ENCODE data around the gene GBGT1. TPM values are rescaled to one million over a fixed set of nuclear protein-coding genes. Genes with fewer than 3 reads are reported as not detected.

Gene GBGT1
- total and polyA plus RNA-seq, 7 donors, result 1.6 to 4.4 (median 2.9) TPM

- 65 to 75% (median 70%) methylated on average over 12 to 13 of the region's 13 CpGs for WGBS, 3 donors
- Histone ChIP-seq H3K36me3 (ENCODE audit: insufficient read depth in 1 of 2, low read depth in 1 of 2) (no peaks in the 10 kb centered on the region), H3K4me1 (no peaks in the 10 kb centered on the region), H3K4me3 (no peak overlapping the region), H3K27ac (no peak overlapping the region), H3K9me3 (no peaks in the 10 kb centered on the region), H3K27me3 (ENCODE audit: insufficient read depth in 3 of 3, low read length in 2 of 3) (peaks cover 0 to 46% (median 6%) of the 10 kb centered on the region in 3 donors)
- intact Hi-C loops (cut with DNase I), result no loop called here
- ATAC-seq (no peak), DNase-seq (no peak)
- no peak for TF ChIP-seq CTCF (IDR thresholded peaks at IDR 0.05)
Measured at GRCh38 chr9:133201424-133202144, 37.9 kb upstream of the GBGT1 start.

- no peak overlapping the region for H3K27ac ChIP-seq
- WGBS, 3 donors, result 83 to 85% (median 84%) methylated on average over 17 of the region's 17 CpGs
Measured at GRCh38 chr9:133200631-133201030, 36.9 kb upstream of the GBGT1 start.

GRCh38 chr9:133199648-133200321 is 36.1 kb upstream of the GBGT1 start:
- DNase-seq (peak; percentile 57 to 76), ATAC-seq (peak in 2 of 4 donors; percentile 40 to 66)
- WGBS, 3 donors, result 23 to 35% (median 30%) methylated on average over 43 to 44 of the region's 44 CpGs
- H3K36me3 ChIP-seq (ENCODE audit: insufficient read depth in 1 of 2, low read depth in 1 of 2), result no peaks in the 10 kb centered on the region
- H3K9me3 ChIP-seq, result peaks cover 6% of the 10 kb centered on the region
- peak overlapping the region; percentile 58 for H3K27ac ChIP-seq
- intact Hi-C loops (cut with DNase I), result no loop called here
- peaks cover 0 to 45% (median 6%) of the 10 kb centered on the region in 3 donors for H3K27me3 ChIP-seq (ENCODE audit: insufficient read depth in 3 of 3, low read length in 2 of 3)
- no peaks in the 10 kb centered on the region for H3K4me1 ChIP-seq
- TF ChIP-seq CTCF (IDR thresholded peaks at IDR 0.05), result peak; percentile 13
- peak overlapping the region; percentile 56 for H3K4me3 ChIP-seq

More at GRCh38 chr9:133200631-133201030, 36.9 kb upstream of the GBGT1 start:
- H3K4me3 ChIP-seq, result no peak overlapping the region
- DNase-seq (no peak), ATAC-seq (no peak)
- no peaks in the 10 kb centered on the region for H3K36me3 ChIP-seq (ENCODE audit: insufficient read depth in 1 of 2, low read depth in 1 of 2)
- intact Hi-C loops (cut with DNase I), result no loop called here
- no peaks in the 10 kb centered on the region for H3K4me1 ChIP-seq
- no peak for TF ChIP-seq CTCF (IDR thresholded peaks at IDR 0.05)
- no peaks in the 10 kb centered on the region for H3K9me3 ChIP-seq
- H3K27me3 ChIP-seq (ENCODE audit: insufficient read depth in 3 of 3, low read length in 2 of 3), result peaks cover 0 to 46% (median 6%) of the 10 kb centered on the region in 3 donors

GRCh38 chr9:133195029-133195428 is 31.3 kb upstream of the GBGT1 start:
- Histone ChIP-seq H3K4me1 (no peaks in the 10 kb centered on the region), H3K4me3 (no peak overlapping the region), H3K27ac (no peak overlapping the region), H3K36me3 (ENCODE audit: insufficient read depth in 1 of 2, low read depth in 1 of 2) (no peaks in the 10 kb centered on the region), H3K27me3 (ENCODE audit: insufficient read depth in 3 of 3, low read length in 2 of 3) (peaks cover 0 to 35% (median 2%) of the 10 kb centered on the region in 3 donors), H3K9me3 (peaks cover 7% of the 10 kb centered on the region)
- no peak for TF ChIP-seq CTCF (IDR thresholded peaks at IDR 0.05)
- intact Hi-C loops (cut with DNase I), result no loop called here
- no peak for DNase-seq
- ATAC-seq, result no peak

Data from psoas muscle (tissue), 8 donors.